Astrocyte of the cerebellum (primary cell): ENCODE results near the gene KRTAP5-9.

Experiments used
- DNase-seq: peaks from one replicate; pipeline ENCODE4 v3.0.0-alpha.2; 2011; ENCODE audit warnings: low read depth
- H3K4me3 ChIP-seq: 2 replicates; pipeline ENCODE4 v1.5.1; 2011; ENCODE audit warnings: mild to moderate bottlenecking, low read depth, low read length, moderate library complexity
- in situ Hi-C: cut with HindIII; loops from 2 replicates; pipeline ENCODE4 v1.10.0; 2017; ENCODE audit warnings: low sequenced_read_pairs
- TF ChIP-seq, protein P1 (sequence below): IDR thresholded peaks from 2 replicates; pipeline ENCODE4 v1.5.1; 2012; ENCODE audit warnings: low read length, low read depth, moderate library complexity, mild to moderate bottlenecking; ENCODE audit errors: missing control alignments

The KRTAP5-9 gene

DNA sequence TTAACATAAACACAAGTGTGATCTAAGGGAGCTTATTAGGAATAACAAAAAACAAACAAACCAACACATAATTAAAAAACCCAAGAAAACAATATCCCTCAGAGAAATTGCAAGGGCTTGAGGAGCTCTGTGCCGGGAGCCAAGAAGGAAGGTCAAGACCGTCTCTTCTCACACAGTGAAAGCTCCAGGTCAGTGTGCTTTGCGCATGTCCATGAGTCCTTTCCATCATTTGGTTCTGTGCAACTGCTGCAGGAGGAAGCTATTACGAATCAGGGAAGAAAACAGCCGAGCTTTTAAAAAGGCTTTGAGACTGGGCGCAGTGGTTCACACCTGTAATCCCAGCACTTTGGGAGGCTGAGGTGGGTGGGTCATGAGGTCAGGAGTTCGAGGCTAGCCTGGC, 5.8 kb upstream of the KRTAP5-9 start:
- no peak for DNase-seq
- H3K4me3 ChIP-seq, result no peak overlapping the region
- in situ Hi-C loops, result no loop called here
- TF ChIP-seq, protein P1, sequence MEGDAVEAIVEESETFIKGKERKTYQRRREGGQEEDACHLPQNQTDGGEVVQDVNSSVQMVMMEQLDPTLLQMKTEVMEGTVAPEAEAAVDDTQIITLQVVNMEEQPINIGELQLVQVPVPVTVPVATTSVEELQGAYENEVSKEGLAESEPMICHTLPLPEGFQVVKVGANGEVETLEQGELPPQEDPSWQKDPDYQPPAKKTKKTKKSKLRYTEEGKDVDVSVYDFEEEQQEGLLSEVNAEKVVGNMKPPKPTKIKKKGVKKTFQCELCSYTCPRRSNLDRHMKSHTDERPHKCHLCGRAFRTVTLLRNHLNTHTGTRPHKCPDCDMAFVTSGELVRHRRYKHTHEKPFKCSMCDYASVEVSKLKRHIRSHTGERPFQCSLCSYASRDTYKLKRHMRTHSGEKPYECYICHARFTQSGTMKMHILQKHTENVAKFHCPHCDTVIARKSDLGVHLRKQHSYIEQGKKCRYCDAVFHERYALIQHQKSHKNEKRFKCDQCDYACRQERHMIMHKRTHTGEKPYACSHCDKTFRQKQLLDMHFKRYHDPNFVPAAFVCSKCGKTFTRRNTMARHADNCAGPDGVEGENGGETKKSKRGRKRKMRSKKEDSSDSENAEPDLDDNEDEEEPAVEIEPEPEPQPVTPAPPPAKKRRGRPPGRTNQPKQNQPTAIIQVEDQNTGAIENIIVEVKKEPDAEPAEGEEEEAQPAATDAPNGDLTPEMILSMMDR, result no peak

DNA sequence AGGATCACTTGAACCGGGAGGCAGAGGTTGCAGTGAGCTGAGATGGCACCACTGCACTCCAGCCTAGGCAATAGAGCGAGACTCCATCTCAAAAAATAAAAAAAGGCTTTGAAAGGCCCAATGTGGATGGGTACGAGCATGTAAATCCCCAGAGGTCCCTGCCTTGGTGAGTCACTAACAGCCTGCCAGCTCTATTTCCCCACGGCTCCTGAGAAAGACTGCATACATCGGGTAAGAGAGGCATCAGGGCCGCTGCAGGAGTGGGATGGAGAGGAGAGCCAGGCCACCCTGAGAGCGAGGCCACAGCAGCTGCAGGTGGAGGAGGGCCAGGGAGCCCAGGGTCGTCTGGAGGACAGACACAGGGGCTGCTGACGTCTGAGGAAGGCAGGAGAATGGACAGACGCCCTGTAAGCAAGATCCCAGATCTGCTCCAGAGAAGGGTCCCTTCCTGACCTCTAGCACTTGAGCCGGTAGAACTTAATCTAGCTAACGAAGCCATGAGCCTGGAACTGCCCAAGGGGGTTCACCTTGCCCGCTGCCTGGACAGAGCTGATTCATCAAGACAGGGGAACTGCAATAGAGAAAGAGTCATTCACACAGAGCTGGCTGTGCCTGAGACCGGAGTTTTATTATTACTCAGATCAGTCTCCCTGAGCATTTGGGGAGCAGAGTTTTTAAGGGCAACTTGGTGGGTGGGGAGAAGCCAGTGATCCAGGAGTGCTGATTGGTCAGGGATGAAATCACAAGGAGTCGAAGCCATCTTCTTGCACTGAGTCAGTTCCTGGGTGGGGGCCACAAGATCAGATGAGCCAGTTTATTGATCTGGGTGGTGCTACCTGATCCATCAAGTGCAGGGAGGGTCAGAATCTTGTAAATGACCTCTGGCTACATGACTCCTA, 5.1 kb upstream of the KRTAP5-9 start:
- H3K4me3 ChIP-seq, result no peak overlapping the region
- in situ Hi-C loops, result no loop called here
- TF ChIP-seq, protein P1, result no peak
- no peak for DNase-seq

DNA sequence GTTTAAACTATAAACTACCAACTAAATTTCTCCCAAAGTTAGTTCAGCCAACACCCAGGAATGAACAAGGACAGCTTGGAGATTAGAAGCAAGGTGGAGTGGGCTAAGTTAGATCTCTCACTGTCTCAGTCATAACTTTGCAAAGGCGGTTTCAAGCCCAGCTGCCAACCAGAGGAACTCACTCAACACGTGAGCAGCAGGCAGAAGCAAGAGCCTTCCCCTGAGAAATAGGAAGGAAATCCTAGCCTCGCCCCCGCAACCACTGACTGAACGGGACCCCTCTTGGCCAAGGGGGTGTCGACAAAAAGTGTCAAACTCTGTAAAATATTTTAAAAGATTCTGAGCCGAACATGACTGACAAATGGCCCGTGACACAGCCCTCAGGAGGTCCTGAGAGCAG, 4.4 kb upstream of the KRTAP5-9 start:
- no peak overlapping the region for H3K4me3 ChIP-seq
- TF ChIP-seq, protein P1, result no peak
- in situ Hi-C loops, result no loop called here
- DNase-seq, result no peak

DNA sequence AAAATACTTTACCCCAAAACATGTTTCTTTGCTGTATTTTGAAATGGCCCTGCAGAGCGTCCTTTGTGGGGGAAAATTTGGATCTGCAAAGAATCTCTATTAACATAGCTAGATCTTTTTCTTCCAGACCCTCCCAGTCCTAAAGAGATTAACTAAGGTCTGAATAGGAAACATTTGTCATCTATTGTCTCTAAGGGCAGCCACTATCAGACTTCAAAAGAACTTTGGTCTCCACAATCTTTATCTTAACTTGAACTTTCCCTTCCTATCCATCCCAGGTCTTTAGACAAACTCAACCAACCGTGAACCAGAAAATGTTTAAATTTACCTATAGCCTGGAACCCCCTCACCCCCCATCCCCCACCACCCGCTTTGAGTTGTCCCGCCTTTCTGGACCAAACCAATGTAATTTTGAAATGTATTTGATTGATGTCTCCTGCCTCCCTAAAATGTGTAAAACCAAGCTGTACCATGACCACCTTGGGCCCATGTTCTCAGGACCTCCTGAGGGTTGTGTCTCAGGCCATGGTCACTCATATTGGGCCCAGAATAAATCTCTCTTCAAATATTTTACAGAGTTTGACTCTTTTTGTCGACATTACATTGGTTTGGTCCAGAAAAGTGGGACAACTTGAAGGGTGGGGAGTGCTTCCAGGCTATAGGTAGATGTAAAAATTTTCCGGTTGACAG, 3.5 kb upstream of the KRTAP5-9 start:
- no peak overlapping the region for H3K4me3 ChIP-seq
- no peak for DNase-seq
- TF ChIP-seq, protein P1, result no peak
- in situ Hi-C loops, result loop anchor here (5.0 kb wide), 1 partner anchor 37 kb away; no protein-coding TSS in a partner anchor

DNA sequence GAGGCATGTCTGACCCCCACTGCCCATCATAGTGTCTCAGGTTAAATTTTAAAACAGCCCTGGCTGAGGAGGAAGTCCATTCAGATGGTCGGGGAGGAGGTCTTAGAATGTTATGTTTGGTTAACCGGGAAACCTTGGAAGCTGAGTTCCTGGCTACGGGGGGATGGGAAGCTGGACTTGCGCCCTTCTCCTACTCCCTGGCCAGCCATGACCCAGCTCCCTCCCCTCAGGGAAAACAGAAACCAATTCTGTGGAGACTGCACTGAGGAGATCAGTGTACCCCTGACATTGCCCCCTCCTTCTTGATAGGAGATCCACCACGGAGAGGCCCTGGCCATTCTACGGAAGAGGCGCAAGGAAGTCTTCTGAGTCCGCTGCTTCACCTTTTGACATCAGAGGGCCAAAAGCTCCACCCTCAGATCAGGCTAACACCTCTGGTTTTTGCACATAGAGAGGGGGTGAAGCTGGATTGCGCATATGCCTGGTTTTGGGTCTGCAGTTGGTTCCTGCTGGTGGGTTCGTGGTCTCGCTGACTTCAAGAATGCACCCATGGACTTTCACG, 2.7 kb upstream of the KRTAP5-9 start:
- no peak overlapping the region for H3K4me3 ChIP-seq
- no peak for DNase-seq
- in situ Hi-C loops, result loop anchor here (5.0 kb wide), 1 partner anchor 38 kb away; no protein-coding TSS in a partner anchor
- TF ChIP-seq, protein P1, result no peak

DNA sequence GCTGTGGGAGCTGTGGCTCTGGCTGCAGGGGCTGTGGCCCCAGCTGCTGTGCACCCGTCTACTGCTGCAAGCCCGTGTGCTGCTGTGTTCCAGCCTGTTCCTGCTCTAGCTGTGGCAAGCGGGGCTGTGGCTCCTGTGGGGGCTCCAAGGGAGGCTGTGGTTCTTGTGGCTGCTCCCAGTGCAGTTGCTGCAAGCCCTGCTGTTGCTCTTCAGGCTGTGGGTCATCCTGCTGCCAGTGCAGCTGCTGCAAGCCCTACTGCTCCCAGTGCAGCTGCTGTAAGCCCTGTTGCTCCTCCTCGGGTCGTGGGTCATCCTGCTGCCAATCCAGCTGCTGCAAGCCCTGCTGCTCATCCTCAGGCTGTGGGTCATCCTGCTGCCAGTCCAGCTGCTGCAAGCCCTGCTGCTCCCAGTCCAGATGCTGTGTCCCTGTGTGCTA, 514 bp downstream of the KRTAP5-9 start:
- TF ChIP-seq, protein P1, result no peak
- in situ Hi-C loops, result loop anchor here (5.0 kb wide), 1 partner anchor 41 kb away; no protein-coding TSS in a partner anchor

More for the DNA sequence above, 514 bp downstream of the KRTAP5-9 start:
- H3K4me3 ChIP-seq, result no peak overlapping the region
- DNase-seq, result no peak
